Right lung (tissue), 5 donors: Measurements from ENCODE around the gene RREB1. TPM values are rescaled to one million over a fixed set of nuclear protein-coding genes. Genes with fewer than 3 reads are reported as not detected.
A peak's percentile ranks its signal among the peaks of the same experiment; 100 is the strongest.

ENCODE experiments used
- DNase-seq, 2 donors: peaks; one replicate each; pipeline ENCODE4 v3.0.0-alpha.2; 2013
- polyA plus RNA-seq, 5 donors: library from polyadenylated mRNA; unstranded; fragments of 120-200 nt; gene quantifications; one replicate each; pipeline versions ENCODE4 v1.2.1 to v1.2.3, GENCODE V29; 2013; ENCODE audit warnings: inconsistent platforms in 1 of 5, low replicate concordance in 1 of 5; ENCODE audit not compliant: insufficient read length in 5 of 5, insufficient read depth in 1 of 5

Gene RREB1
- polyA plus RNA-seq, 5 donors: 22.1 to 27.4 (median 24.3) TPM

DNA sequence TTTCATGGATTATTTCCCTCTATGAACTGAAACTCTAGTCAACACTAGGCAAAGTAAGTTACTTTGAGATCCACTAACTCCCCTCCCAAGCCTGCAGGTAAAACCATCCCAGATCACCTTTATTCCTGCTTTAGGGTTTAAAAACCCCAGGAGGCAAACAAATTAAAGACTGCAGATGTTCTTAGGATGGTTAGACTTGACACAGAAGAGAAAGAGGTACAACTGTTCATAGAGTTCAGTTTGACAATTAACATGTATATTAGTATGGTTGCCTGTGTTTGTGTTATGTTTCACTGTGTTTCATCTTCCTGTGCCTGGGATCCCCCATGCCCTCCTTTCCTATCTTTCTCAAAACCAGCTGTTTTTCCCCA, 53.5 kb downstream of the RREB1 start:
- no peak for DNase-seq

DNA sequence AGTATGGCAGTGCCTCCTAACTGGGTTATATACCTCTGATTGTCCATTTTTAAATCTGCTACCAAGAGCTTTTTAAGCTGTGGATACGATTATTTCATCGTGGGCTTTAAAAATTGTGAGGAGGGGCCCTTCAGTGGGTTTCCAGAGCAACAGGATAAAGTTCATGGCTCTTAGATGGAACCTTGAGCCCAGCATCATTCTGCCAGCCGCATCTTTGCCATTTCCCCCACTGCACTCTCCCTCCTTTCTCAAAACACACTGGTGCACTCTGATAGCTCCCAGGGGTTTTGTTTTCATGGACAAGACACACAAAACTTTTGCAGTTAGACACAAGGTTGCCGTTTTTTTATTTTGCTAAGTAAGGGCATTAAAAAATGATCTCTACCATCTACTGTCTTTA, 54.1 kb downstream of the RREB1 start:
- no peak for DNase-seq

DNA sequence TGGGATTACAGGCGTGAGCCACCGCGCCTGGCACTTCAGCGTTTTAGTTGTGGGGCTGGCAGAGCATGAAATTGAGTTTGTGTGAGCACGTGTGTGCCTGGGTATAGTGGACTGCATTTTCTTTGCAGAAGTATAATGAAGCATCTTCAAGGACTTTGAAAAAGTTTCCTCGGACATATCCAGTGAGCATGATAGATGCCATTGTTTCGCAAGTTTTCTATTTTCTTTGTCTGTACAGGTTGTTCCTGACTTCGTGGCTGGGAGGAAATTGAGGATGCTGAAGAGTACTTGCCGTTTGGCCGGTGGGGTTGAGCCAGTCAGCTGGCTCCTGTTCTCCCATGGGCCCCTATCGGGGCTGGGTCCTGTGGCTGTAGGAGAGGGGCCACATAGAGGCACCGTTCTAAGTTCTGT, 55.9 kb downstream of the RREB1 start:
- no peak for DNase-seq

DNA sequence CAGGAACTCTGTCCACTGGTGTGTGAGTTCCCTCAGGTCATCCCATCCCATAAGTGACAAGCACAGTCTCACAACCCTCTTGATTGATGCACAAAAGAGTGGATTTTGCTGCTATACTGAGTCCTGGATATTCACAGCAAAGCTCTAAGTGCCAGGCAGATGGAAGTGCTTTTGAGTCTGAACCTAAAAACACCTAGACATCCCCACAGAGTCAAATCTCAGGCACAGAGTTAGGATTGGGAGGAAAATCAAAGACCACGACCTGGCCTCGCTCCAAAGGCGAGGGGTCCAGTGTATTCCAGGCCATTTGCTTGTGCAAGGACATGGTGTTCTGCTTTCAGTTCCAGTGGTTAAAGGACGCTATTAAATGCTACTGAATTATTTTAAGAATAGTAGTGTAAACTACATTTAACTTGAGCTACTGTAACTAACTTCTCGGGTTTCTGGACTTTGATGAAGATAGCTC, 56.8 kb downstream of the RREB1 start:
- no peak for DNase-seq

DNA sequence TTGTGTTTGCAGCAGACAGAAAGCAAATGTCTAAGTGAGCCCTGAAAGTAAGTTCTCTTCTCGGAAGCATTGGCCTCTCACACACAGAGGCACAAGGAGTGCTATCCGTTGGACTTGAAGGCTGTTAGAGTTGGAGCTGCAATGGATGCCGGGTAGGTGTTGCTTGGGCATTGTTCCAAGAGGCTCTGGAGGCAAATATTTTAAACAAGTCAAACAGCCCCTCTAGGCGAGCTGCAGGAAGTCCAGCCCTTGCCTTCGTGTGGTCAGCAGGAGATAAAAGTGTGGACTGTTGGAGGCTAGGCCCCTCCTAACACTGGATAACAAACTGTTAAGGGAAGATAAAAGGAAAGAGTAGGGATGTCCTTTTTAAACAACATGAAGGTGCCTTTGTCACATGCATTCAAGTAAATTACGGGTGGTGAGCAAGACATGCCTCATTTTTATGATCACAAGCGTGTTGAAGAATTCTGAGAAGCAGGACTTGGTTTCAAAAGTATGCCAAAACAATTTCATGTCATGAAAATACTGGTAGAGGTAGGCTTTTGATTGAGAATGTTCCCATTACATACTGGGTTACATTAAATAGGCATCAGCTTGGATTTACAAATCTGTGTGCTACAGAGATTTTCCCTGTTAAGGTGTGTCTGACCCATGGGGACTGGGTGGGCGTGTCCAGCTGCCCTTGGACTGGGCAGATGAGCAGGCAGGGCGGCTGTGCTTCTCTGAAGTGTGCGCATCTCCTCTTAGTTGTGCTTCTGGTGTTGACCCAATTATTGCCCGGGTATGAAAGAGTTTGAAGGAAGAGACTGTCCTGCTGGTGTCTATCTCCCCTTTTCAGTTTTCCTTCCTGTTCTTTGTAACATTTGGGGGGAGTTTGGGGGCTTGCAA, 57.5 kb downstream of the RREB1 start:
- DNase-seq: no peak

DNA sequence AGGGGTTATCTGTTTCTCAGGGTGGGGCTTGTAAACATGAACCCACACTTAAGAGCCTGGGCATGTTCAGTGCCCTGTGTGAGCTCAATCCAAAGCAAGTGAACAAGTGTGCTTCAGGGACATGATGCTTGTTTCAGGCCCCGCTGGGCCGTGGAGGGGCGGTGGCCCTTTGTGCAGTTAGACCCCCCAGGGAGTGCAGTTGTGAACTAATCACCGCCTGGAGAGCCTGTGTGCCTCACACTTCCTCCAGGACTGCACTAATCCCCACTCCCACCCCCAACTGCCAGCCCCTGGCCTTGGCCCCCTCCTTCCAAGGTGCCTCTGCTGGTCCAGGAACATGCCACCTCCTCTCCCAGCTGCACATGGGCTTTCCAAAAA, 58.1 kb downstream of the RREB1 start:
- no peak for DNase-seq

DNA sequence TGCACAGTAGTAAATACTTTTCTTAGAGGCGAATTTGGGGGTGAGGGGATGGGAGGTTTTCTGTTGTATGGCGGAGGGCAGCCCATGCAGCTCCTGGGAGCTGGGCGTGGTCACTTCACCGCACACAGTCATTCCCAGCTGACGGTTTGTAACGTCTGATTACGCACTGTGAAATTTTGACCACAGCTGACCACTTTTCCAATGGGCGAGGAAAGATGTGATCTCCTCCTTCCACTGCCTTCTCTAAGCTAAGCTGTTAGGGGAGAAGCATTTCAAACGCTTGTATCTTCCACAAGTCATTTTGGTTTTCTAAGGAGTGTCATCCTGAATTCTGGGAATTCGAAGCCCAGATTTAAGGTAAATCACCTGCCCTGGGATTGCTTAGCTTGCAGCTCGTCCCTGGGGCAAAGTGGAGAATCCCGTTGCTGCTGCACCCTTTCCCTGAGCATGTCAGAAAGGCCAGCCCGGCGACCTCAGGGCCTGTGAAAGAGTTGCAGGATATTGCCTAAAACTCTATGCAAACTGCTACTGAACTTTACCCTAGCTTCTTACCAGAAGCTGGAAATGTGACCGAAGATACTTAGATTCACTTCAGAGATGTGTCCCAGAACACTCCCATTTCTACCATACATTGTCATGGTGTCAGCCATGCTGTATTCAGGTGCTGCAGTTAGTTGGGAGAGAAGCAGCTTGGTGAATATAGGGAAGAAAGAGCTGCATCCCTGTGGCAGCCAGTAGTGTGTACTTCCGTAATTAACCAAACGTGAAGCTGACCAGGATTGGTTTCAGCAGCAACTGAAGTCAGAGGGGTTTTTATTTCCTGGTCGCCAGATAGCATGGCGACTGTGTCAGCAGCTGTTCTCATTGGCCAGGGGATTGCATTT, 58.9 kb downstream of the RREB1 start:
- no peak for DNase-seq

DNA sequence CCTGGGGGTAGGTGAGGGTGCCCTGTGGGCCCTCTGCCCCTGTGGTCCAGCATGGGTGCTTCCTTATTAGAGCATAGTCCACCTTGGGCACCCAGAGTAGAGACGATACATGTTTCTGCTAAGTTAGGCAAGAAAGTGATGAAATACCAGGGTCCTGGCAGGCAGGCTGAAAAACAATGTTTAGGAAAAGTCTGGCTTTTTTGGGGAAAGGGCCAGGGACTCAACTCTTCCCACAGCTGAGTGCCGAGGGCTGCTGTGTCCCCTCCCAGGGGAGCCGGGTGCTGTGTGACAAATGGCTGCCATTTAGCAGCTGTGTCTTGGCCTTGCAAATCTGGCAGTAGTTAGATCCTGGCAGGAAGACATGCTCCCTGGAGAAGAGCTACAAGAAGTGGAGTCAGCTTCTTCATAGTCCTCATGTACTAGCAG, 61.5 kb downstream of the RREB1 start:
- peak; percentile 71 to 73 for DNase-seq

DNA sequence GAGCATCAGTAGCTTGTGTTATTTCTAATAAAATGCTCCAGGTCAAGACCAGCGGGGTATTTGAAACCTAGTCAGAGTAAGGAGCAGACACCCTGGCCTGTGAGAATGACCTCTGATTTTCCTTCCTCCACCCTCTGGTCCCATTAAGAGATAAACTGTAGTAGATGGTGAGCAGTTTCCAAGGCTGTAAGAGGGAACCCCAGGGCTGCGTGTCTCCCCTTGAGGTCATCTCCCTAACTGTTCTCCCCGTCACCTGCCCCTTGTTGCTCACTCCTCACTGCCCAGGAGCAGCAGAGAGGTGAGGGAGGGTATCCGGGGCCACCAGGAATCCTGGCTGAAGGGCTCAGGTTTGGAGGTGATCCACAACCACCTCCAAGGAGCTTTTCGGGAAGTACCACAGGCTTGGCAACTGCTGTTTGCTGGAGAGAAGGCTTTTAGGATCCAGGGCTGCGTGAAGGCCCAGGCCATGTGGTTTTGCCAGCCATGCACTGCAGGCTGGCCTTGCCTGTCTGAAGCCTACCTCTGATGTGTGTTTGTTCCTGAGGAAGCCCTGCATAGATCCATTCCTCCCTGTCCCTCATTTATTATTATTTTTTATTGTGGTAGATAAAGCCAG, 62.5 kb downstream of the RREB1 start:
- DNase-seq: no peak

DNA sequence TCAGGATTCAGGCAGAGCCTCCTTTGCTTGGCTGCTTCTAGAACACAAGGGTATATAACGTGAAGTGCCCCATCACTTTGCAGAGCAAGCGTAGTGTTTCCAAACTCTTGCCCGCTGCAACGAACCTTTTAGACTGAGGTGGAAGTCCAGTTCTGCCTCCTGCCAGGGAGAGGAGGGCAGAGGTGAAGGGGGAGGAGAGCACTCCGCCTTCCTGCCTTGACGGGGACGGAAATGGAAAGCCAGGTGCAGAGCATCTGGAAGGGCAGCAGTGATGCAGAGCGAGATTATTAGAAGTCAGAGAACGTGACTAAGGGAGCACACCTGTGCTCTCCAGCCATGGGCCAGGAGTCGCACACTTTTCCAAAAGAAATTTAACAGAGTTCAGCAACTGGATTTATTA, 63.4 kb downstream of the RREB1 start:
- no peak for DNase-seq

DNA sequence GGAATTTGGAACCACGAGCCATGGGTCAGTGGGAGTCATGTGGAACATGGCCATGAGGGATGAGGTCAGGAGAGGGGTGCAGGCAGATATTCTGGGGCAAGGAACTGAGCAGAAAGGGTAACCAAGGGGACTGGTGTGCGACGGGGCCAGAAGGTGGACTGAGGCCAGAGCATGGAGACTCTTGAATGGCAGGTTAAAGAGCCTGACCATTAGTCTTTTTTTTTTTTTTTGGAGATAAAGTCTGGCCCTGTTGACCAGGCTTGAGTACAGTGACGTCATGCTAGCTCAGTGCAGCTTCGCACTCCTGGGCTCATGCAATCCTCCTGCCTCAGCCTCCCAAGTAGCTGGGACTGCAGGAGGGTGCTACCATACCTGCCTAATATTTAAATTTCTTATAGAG, 64.0 kb downstream of the RREB1 start:
- no peak for DNase-seq

DNA sequence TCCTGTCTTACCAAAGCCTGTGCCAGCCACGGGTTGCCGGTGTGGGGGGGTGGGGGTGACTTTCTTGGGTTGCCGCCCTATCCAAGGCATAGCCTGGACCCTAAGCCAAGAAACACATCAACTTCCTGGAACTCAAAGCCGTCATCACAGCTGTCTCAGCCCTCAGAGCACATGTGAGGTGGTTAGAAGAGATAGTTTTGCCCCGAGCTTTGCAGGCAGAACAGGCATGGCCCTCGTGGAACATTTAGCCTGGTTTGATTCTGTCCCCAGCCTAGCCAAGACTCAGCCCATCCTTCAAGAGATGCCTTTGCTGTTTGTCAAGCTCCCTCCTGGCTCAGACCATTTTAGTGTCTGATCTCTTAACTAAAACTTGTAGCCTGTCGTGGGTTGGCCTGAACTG, 64.9 kb downstream of the RREB1 start:
- no peak for DNase-seq

DNA sequence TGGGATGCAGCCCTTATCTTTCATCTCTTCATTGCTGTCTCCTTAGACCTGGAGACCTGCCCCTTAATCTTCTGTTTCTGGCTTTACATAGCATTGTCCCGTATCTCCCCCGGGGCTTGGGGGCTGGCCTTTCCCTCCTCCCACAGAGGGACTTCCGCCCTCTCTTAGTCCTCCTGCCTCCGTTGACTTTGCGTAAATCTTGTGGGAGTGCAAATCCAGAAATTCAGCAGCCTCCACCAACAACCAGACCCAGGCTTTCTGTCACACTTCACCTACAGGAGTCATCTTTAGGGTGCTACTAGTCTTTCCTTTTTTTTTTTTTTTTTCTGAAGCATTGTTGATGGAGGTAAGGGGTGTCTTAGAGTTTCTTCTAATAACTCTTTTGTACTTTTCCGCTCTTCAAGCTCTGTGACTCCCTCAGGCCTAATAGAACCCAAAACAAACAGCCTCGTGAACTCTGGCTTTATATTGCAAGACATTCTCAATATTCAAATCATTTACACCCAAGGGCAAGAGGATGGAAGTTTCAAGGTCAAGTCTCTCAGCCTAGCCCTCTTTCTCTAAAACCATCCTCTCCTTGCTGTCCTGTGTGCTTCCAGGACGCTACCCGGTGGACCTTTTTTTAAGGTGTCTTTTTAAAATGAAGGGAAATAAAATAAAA, 66.2 kb downstream of the RREB1 start:
- DNase-seq: no peak

DNA sequence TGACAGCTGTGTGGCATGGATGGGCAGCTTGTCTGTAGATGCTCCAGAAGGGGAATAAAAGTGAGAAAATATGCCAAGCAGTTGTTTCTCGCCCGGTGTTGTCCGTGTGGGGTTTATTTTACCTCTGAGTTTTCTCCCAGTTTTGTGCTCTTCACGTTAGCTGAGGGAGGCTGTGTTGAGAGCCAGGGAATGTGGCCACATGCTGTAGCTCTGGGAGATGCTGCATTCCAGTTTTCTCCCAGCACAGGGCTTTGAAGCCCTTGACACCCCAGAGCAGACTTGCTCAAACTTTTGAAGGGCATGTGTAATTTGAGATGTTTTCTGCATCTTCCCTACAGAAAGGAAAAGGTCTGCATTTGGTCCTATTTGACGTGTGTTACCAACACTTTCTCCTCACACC, 67.7 kb downstream of the RREB1 start:
- no peak for DNase-seq

DNA sequence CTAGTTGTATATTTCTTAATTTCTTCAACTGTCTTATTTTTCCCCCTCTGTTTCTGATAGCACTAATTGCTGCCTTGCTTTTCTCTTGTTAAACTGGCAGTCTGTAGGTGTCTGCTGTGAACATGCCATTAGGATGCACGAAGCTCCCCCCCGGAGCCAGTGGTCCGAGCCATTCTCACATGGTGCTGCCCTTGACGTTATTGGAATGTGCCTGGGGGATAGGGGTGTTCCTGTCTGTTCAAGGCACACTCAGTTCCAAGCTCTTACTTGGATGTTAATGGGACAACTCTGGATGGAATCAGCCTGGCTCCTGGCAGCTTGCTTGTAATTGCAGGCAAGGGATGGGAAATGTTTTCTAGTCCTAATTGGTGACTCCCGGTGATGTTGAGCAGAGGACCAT, 68.4 kb downstream of the RREB1 start:
- no peak for DNase-seq

DNA sequence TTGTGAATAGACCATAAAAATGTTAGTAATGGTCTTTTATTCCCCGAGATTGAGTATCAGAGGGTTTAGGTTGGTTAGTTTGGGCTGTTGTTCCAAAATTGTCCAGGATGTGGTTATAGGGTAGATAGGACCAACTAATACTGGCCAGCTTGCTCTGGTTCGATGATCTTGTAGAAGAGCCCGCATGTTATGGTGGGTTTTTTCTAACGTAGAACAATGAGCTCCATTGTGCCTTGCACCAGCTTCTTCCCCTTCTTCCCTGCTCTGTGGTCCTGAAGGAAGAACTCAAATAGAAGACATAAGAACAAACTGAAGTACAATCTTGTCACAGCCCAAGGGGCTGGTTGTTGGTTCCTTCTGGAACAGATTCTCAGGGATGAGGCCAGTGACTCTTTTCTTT, 70.5 kb downstream of the RREB1 start:
- DNase-seq: no peak

DNA sequence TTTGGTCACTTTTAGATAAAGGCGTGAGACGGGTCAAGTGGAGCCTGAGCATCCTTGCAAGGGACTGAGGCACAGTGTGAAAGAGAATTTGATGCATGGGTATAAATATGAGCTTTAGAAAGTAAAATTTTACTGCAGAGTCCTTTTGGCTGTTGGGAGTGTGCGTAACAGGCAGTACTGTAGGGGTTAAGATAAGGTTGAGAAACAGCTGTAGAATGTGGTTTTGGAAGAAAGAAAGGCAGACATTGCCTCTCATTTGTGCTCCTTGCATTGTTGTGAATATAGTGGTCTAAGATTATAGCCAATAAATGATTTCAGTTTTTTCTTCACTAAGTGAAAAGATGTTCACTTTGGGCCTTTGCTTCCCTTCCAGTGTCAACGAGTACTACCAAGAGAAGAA, 73.0 kb downstream of the RREB1 start:
- no peak for DNase-seq

DNA sequence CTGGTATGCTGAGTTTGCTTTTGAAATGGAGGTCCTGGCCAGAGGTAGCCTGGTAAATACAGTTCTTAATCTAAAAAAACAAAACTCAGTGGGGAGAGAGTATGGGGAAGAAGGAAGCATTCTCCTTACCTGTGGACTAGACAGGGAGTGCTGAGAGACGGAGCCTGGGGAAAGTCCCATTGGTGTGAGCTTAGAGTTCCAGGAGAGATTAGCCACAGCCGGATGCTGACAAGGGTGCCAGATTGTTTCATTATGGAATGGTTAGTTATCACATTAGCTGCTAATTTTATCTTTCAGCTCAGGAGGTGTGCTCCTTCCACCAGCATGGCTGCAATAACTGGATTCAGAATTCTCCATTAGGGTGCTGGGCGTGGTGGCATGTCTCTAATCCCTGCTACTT, 75.9 kb downstream of the RREB1 start:
- DNase-seq: no peak

DNA sequence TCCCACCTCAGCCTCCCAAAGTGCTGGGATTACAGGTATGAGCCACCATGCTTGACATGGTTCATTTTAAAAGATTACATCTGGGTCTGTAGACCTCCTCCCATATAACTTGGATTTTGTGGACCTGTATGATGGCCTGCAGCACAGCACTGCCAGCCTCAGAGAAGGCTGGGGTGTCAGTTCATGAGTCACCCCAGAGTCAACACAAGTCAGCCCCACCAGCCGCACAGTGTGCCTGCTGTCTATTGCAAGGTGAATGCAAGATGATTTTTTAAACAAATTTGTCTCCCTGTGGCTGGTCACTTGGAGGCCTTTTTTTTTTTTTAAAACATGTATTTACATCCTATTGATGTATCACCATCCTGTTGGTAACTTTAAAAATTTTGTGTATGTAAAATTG, 76.7 kb downstream of the RREB1 start:
- no peak for DNase-seq

DNA sequence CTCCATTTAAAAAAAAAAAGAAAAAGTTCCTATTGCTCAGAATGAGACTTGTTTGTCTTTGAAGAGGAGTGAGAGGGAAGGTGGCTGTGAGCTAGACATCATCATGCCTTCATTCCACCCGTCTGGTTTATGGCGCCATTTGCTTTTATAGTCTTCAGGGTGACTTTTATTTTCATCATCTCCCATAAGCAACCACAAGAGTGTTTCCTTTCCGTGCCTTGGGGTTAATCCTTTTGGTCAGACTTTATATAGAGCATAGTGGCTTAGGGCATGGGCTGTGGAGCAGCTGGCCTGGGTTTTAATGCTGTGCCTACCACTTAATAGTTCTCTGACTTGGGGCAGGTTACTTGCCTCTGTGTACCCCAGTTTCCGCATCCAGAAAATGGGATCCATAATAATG, 77.8 kb downstream of the RREB1 start:
- no peak for DNase-seq

DNA sequence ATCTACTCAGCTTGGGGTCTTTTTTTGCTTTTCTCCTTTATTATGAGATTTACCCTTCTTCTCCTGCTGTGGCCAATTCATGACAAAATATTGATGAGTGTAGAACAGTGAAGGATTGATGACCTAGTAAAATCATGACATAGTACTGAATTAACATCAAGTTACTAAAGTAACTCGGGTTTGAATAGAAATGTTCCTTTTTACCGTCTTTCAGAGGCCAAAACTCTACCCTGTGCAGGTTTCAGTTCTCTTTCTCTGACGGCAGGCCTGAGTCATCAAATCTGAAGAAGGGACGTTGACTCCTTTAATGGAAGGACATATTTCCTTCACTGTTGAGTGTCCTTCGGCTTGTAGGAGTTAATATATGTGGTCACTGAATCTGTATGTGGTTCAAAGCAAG, 80.7 kb downstream of the RREB1 start:
- DNase-seq: no peak
